SK-N-MC (cell line): ENCODE results near the gene JPH2.

Source experiments
- EZH2 ChIP-seq: fragments of 200-600 bp; sonication (generic); IDR thresholded peaks from one replicate; pipeline ENCODE4 v1.6.1; 2017; ENCODE audit warnings: antibody characterized with exemption
- POLR2AphosphoS5 ChIP-seq: IDR thresholded peaks from 2 replicates; pipeline ENCODE4 v1.6.1; 2012; ENCODE audit warnings: mild to moderate bottlenecking, low read depth, low read length, borderline replicate concordance

DNA sequence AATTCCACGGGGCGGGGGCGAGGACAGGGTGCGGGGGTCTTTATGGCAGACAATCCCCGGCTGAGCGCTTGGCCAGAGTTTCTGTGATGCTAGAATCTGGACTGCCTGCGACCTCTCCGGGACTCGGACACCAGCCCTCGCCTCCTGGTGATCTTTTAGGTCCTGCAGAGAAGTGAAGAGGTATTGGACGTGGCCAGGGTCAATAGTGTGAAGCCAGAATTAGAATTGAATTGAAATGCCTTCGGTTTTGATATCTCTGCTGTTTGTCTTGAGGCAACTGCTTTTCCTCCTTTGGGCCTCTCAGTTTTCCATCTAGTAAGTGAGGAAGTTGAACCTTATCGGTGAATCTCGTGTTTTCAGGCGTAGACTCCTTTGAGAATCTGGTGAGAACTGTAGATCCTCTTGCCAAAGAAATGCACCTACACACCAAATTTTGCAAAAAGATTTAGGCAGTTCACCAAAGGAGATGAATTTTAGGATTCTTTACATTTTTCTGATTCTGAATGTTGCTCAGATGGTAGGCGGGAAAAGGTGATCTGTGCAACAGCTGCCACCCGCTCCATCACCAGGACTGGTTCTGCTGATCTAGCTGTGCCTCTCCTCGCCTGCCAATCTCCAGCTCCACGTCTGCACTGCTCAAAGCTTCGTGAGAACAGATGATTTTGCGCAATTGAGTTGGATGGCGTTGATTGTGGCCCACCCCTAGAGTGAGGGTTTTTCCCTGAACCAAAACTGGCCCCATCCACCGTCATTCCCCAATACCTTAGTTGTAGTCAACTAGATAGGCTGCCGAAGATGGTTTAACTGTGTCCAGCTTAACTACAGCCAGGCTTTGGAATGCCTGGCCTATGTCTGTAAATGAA, 24.4 kb upstream of the JPH2 start:
- TF ChIP-seq EZH2 (no peak), POLR2AphosphoS5 (no peak)
